ENCODE results near the gene TRAPPC4. TPM values are rescaled to one million over a fixed set of nuclear protein-coding genes. Genes with fewer than 3 reads are reported as not detected.

The TRAPPC4 gene
- polyA plus RNA-seq, 1 of the 3 experiments (the other 2 are of a cell fraction): 368 TPM

DNA sequence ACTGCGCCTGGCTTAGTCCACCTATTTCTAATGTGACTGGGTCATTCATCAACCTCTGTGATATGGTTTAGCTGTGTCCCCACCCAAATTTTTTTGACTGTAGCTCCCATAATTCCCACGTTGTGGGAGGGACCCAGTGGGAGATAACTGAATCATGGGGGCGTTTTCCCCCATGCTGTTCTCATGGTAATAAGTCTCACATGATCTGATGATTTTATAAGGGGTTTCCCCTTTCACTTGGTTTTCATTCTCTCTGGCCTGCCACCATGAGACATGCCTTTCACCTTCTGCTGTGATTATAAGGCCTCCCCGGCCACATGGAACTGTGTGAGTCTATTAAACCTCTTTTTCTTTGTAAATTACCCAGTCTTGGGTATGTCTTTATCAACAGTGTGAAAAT lies 11.9 kb upstream of the TRAPPC4 start:
- Histone ChIP-seq H3K27ac (ENCODE audit: low read depth in 2 of 2, low read length in 1 of 2) (no peak overlapping the region), H3K4me2 (no peak overlapping the region), H4K20me1 (ENCODE audit: insufficient read depth) (no peaks in the 10 kb centered on the region), H3K4me3 (ENCODE audit: low read depth in 2 of 2, low read length in 1 of 2) (no peak overlapping the region), H3K9me3 (no peaks in the 10 kb centered on the region), H3K9ac (no peak overlapping the region), H2AFZ (ENCODE audit: low read depth) (no peak overlapping the region), H3F3A (replicated peaks; ENCODE audit: insufficient read depth) (peaks cover 8% of the 10 kb centered on the region), H3K9me2 (no peaks in the 10 kb centered on the region), H3K79me2 (ENCODE audit: insufficient read depth) (peaks cover 10% of the 10 kb centered on the region; the same call in 1 of the 2 replicates), H3K27me3 (ENCODE audit: insufficient read depth) (no peaks in the 10 kb centered on the region), H3K4me1 (ENCODE audit: control insufficient read depth in 1 of 2, insufficient read depth in 2 of 2, low read depth in 1 of 2, low read length in 1 of 2) (no peaks in the 10 kb centered on the region; a peak in 1 of 4 replicates), H3K36me3 (replicated peaks in 1 of 2; ENCODE audit: control insufficient read depth in 1 of 2, insufficient read depth in 2 of 2, low read length in 1 of 2) (peaks cover 7 to 46% of the 10 kb centered on the region in 2 experiments)
- WGBS (ENCODE audit: low lambda C conversion rate): 97% methylated on average over 4 of the region's 4 CpGs
- no peak for DNase-seq
- TF ChIP-seq, protein P1, sequence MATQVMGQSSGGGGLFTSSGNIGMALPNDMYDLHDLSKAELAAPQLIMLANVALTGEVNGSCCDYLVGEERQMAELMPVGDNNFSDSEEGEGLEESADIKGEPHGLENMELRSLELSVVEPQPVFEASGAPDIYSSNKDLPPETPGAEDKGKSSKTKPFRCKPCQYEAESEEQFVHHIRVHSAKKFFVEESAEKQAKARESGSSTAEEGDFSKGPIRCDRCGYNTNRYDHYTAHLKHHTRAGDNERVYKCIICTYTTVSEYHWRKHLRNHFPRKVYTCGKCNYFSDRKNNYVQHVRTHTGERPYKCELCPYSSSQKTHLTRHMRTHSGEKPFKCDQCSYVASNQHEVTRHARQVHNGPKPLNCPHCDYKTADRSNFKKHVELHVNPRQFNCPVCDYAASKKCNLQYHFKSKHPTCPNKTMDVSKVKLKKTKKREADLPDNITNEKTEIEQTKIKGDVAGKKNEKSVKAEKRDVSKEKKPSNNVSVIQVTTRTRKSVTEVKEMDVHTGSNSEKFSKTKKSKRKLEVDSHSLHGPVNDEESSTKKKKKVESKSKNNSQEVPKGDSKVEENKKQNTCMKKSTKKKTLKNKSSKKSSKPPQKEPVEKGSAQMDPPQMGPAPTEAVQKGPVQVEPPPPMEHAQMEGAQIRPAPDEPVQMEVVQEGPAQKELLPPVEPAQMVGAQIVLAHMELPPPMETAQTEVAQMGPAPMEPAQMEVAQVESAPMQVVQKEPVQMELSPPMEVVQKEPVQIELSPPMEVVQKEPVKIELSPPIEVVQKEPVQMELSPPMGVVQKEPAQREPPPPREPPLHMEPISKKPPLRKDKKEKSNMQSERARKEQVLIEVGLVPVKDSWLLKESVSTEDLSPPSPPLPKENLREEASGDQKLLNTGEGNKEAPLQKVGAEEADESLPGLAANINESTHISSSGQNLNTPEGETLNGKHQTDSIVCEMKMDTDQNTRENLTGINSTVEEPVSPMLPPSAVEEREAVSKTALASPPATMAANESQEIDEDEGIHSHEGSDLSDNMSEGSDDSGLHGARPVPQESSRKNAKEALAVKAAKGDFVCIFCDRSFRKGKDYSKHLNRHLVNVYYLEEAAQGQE (IDR thresholded peaks at IDR 0.05; ENCODE audit: low read depth, low read length): no peak
- TF ChIP-seq, protein P2, sequence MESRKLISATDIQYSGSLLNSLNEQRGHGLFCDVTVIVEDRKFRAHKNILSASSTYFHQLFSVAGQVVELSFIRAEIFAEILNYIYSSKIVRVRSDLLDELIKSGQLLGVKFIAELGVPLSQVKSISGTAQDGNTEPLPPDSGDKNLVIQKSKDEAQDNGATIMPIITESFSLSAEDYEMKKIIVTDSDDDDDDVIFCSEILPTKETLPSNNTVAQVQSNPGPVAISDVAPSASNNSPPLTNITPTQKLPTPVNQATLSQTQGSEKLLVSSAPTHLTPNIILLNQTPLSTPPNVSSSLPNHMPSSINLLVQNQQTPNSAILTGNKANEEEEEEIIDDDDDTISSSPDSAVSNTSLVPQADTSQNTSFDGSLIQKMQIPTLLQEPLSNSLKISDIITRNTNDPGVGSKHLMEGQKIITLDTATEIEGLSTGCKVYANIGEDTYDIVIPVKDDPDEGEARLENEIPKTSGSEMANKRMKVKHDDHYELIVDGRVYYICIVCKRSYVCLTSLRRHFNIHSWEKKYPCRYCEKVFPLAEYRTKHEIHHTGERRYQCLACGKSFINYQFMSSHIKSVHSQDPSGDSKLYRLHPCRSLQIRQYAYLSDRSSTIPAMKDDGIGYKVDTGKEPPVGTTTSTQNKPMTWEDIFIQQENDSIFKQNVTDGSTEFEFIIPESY (IDR thresholded peaks at IDR 0.05; ENCODE audit: borderline replicate concordance, low read depth): no peak
- no peak for TF ChIP-seq POLR2AphosphoS5 (IDR thresholded peaks at IDR 0.05; ENCODE audit: low read depth, low read length)
- POLR2A ChIA-PET: no interaction called here
- CTCF ChIA-PET: no interaction called here

- Histone ChIP-seq H3K4me1 (ENCODE audit: control insufficient read depth in 1 of 2, insufficient read depth in 2 of 2, low read depth in 1 of 2, low read length in 1 of 2) (peaks cover 7 to 9% of the 10 kb centered on the region in 2 experiments; a peak in 2 of 4 replicates), H3K4me3 (ENCODE audit: low read depth in 2 of 2, low read length in 1 of 2) (no peak overlapping the region), H4K20me1 (ENCODE audit: insufficient read depth) (peaks cover 11% of the 10 kb centered on the region), H3K27me3 (ENCODE audit: insufficient read depth) (no peaks in the 10 kb centered on the region), H3F3A (replicated peaks; ENCODE audit: insufficient read depth) (peaks cover 47% of the 10 kb centered on the region), H3K36me3 (replicated peaks in 1 of 2; ENCODE audit: control insufficient read depth in 1 of 2, insufficient read depth in 2 of 2, low read length in 1 of 2) (peaks cover 46 to 54% of the 10 kb centered on the region in 2 experiments), H3K9me2 (no peaks in the 10 kb centered on the region), H2AFZ (ENCODE audit: low read depth) (no peak overlapping the region), H3K4me2 (no peak overlapping the region), H3K27ac (ENCODE audit: low read depth in 2 of 2, low read length in 1 of 2) (peak overlapping the region; percentile 4 to 23; a peak in 2 of 4 replicates), H3K9ac (no peak overlapping the region), H3K79me2 (ENCODE audit: insufficient read depth) (peaks cover 29% of the 10 kb centered on the region), H3K9me3 (no peaks in the 10 kb centered on the region)
- ChIA-PET POLR2A (no interaction called here), CTCF (interaction anchor here (0.8 kb wide), 1 partner anchor 14 kb away, joined by 3 read pairs; the partner anchor contains the start of gene CENATAC)
- 93% methylated on average over 6 of the region's 6 CpGs for WGBS (ENCODE audit: low lambda C conversion rate)
- DNase-seq: no peak
- no peak for TF ChIP-seq JUND (IDR thresholded peaks at IDR 0.05)
- no peak for TF ChIP-seq TCF12 (IDR thresholded peaks at IDR 0.05)
- no peak for TF ChIP-seq USF1 (IDR thresholded peaks at IDR 0.05; ENCODE audit: borderline replicate concordance, low read depth)
- no peak for TF ChIP-seq RCOR1 (IDR thresholded peaks at IDR 0.05; ENCODE audit: low read length)
- no peak for TF ChIP-seq NFIC (IDR thresholded peaks at IDR 0.05; ENCODE audit: borderline replicate concordance)
- TF ChIP-seq FOXJ3 (CRISPR knock-in tag; IDR thresholded peaks at IDR 0.05): no peak
- TF ChIP-seq, protein P2 (IDR thresholded peaks at IDR 0.05; ENCODE audit: borderline replicate concordance, low read depth): no peak
- TF ChIP-seq EZH2phosphoT487 (IDR thresholded peaks at IDR 0.05; ENCODE audit: borderline replicate concordance, low read depth): no peak
- no peak for TF ChIP-seq GABPA (IDR thresholded peaks at IDR 0.05; ENCODE audit: low read depth)
Observed at GRCh38 chr11:119011476-119012053, 7.0 kb upstream of the TRAPPC4 start.

Measured in SK-N-SH (cell line).